HepG2 (cell line): Measurements from ENCODE around the gene CARHSP1. TPM values are rescaled to one million over a fixed set of nuclear protein-coding genes. Genes with fewer than 3 reads are reported as not detected.
A peak's percentile ranks its signal among the peaks of the same experiment; 100 is the strongest.

Experiments used
- ATAC-seq: fragments of 200-7000 bp; cut with Tn5 transposase; 3 replicates; pipeline ENCODE4 v1.9.1; 2020; ENCODE audit warnings: mild to moderate bottlenecking, moderate library complexity
- BruUV-seq: library from RNA; stranded (reverse); fragments of 400-500 nt; replicated peaks from 2 replicates; lab custom pipeline; 2021; lab: Mats Ljungman, UMichigan
- CTCF ChIA-PET: fragments of 300-600 bp; formaldehyde crosslinking; extraction: SDS; loops from one replicate; lab custom pipeline; 2021; ENCODE audit warnings: low total read pairs, inconsistent platforms, low intra/inter-chr PET ratio; lab: Yijun Ruan, JAX
- POLR2A ChIA-PET: fragments of 350-600 bp; sonication (Branson Sonifier 250); formaldehyde crosslinking; loops from one replicate; lab custom pipeline; 2020; ENCODE audit warnings: antibody characterized with exemption, inconsistent platforms; lab: Yijun Ruan, JAX
- DNase-seq: peaks from one replicate; pipeline ENCODE4 v3.0.0-alpha.2; 2015; ENCODE audit warnings: low spot score
- FAIRE-seq: peaks from 3 replicates; lab custom pipeline; 2011; peaks lifted over from hg19 to GRCh38; lab: Jason Lieb, UNC
- H2AFZ ChIP-seq: one replicate; pipeline ENCODE4 v1.6.1; 2011; ENCODE audit warnings: low read length, inconsistent platforms
- H3K27ac ChIP-seq: fragments of 300-600 bp; 3 replicates; pipeline ENCODE4 v1.8.0; 2011; ENCODE audit warnings: mixed run types, mild to moderate bottlenecking, mixed read lengths, low read length, inconsistent platforms; ENCODE audit not compliant: insufficient read depth; ENCODE audit errors: extremely low read length
- H3K27me3 ChIP-seq, 2 experiments: fragments of 200-600 bp in 1 of 2; 2 replicates in 1 of 2; 3 replicates in 1 of 2; pipeline versions ENCODE4 v1.6.0 to v1.8.0; 2011; ENCODE audit warnings: low read length in 2 of 2, mild to moderate bottlenecking in 2 of 2, moderate library complexity in 2 of 2, inconsistent platforms in 1 of 2; ENCODE audit not compliant: insufficient read depth in 2 of 2, control insufficient read depth in 1 of 2
- H3K36me3 ChIP-seq, 2 experiments: fragments of 200-600 bp in 1 of 2; replicated peaks in 1 of 2; 2 replicates in 1 of 2; 3 replicates in 1 of 2; pipeline versions ENCODE4 v1.5.1 to v1.8.0; 2011; ENCODE audit warnings: low read length in 2 of 2, inconsistent platforms in 1 of 2; ENCODE audit not compliant: insufficient read depth in 2 of 2, control insufficient read depth in 1 of 2
- H3K4me1 ChIP-seq: 2 replicates; pipeline ENCODE4 v1.5.1; 2012; ENCODE audit warnings: low read length, inconsistent platforms; ENCODE audit not compliant: insufficient read depth
- H3K4me2 ChIP-seq: 2 replicates; pipeline ENCODE4 v1.6.0; 2011; ENCODE audit warnings: low read depth, low read length, inconsistent platforms
- H3K4me3 ChIP-seq, 3 experiments: fragments of 200-600 bp in 1 of 3; sonication (generic), shearing (Covaris generic) in 1 of 3; replicated peaks in 1 of 3; 2 replicates each; pipeline ENCODE4 v1.5.1; 2011 to 2016; ENCODE audit warnings: low read length in 3 of 3, inconsistent platforms in 2 of 3, low read depth in 2 of 3, mild to moderate bottlenecking in 2 of 3, control low read depth in 1 of 3, mixed read lengths in 1 of 3; ENCODE audit not compliant: insufficient read depth in 1 of 3
- H3K79me2 ChIP-seq: one replicate; pipeline ENCODE4 v1.6.1; 2011; ENCODE audit warnings: low read length, inconsistent platforms; ENCODE audit not compliant: insufficient read depth
- H3K9ac ChIP-seq: 2 replicates; pipeline ENCODE4 v1.6.0; 2011; ENCODE audit warnings: mild to moderate bottlenecking, low read depth, low read length, inconsistent platforms; ENCODE audit not compliant: insufficient read depth
- H3K9me3 ChIP-seq: 2 replicates; pipeline ENCODE4 v1.5.1; 2012; ENCODE audit warnings: mild to moderate bottlenecking, low read length
- H4K20me1 ChIP-seq: 2 replicates; pipeline ENCODE4 v1.6.0; 2011; ENCODE audit warnings: inconsistent platforms, mild to moderate bottlenecking, low read length, moderate library complexity; ENCODE audit not compliant: insufficient read depth
- CBX2 ChIP-seq, 2 experiments: fragments of 200-600 bp in 1 of 2; sonication (generic); formaldehyde crosslinking in 1 of 2; IDR thresholded peaks; 2 replicates each; pipeline versions ENCODE4 v1.7.0 to v1.8.1; 2018 to 2022; ENCODE audit warnings: low read depth in 2 of 2, low read length in 1 of 2, mild to moderate bottlenecking in 1 of 2, missing genetic modification reagents in 1 of 2
- GTF2F1 ChIP-seq: fragments of 150-350 bp; IDR thresholded peaks from 2 replicates; pipeline ENCODE4 v1.6.1; 2014; ENCODE audit warnings: low read length
- HNF4G ChIP-seq, 2 experiments: sonication (generic) in 1 of 2; formaldehyde crosslinking in 1 of 2; IDR thresholded peaks; 2 replicates each; pipeline versions ENCODE4 v1.4.0 to v1.6.1; 2011 to 2020; ENCODE audit warnings: borderline replicate concordance in 2 of 2, low read depth in 2 of 2, mild to moderate bottlenecking in 2 of 2, low read length in 1 of 2, missing genetic modification reagents in 1 of 2, moderate library complexity in 1 of 2
- IRX3 ChIP-seq: sonication (generic); formaldehyde crosslinking; IDR thresholded peaks from 2 replicates; pipeline ENCODE4 v1.8.1; 2023; ENCODE audit warnings: mild to moderate bottlenecking, low read depth, missing genetic modification reagents, borderline replicate concordance
- NAIF1 ChIP-seq: sonication (generic); formaldehyde crosslinking; IDR thresholded peaks from 2 replicates; pipeline ENCODE4 v1.5.0; 2020; ENCODE audit warnings: mild to moderate bottlenecking, missing genetic modification reagents, borderline replicate concordance
- ZFP36L1 ChIP-seq: sonication (generic); formaldehyde crosslinking; IDR thresholded peaks from 2 replicates; pipeline ENCODE4 v1.8.0; 2022; ENCODE audit warnings: mild to moderate bottlenecking, missing genetic modification reagents, moderate library complexity
- ZNF333 ChIP-seq: sonication (generic); formaldehyde crosslinking; IDR thresholded peaks from 2 replicates; pipeline ENCODE4 v1.4.0; 2020; ENCODE audit warnings: mild to moderate bottlenecking, missing genetic modification reagents, borderline replicate concordance
- ZNF460 ChIP-seq: sonication (generic); formaldehyde crosslinking; IDR thresholded peaks from 2 replicates; pipeline ENCODE4 v1.5.1; 2020; ENCODE audit warnings: missing genetic modification reagents, mild to moderate bottlenecking, borderline replicate concordance
- ZNF546 ChIP-seq: sonication (generic); formaldehyde crosslinking; conservative IDR thresholded peaks from 2 replicates; pipeline ENCODE4 v1.8.1; 2023; ENCODE audit warnings: mild to moderate bottlenecking, missing genetic modification reagents
- ZSCAN12 ChIP-seq: sonication (generic); formaldehyde crosslinking; IDR thresholded peaks from 2 replicates; pipeline ENCODE4 v1.9.0; 2021; ENCODE audit warnings: mild to moderate bottlenecking, missing genetic modification reagents
- WGBS: methylation state at CpG from one replicate; pipeline ENCODE4 v1.1.6; 2017; ENCODE audit warnings: low lambda C conversion rate; 5-methylcytosine and 5-hydroxymethylcytosine counted together
- in situ Hi-C: cut with HindIII; loops from 2 replicates; pipeline ENCODE4 v1.10.0; 2017; ENCODE audit warnings: low pct_unique_long_range_greater_than_20kb; ENCODE audit not compliant: extremely low pct_ligation_motif_present
- intact Hi-C: fragments of 100-400 bp; cut with micrococcal nuclease; formaldehyde crosslinking; loops from one replicate; pipeline ENCODE4 v1.10.0; 2022; ENCODE audit not compliant: unreplicated experiment
- polyA plus RNA-seq, 8 experiments: library from polyadenylated mRNA; depleted of rRNA in 3 of 8; stranded (reverse) in 7 of 8; unstranded in 1 of 8; fragments of >200 nt; fragmentation: Illumina TruSeq in 4 of 8; extraction: Trizol in 4 of 8; gene quantifications; 2 replicates each; pipeline versions ENCODE4 v1.2.1 to v1.2.3, GENCODE V29; 2011 to 2016; ENCODE audit warnings: low read depth in 4 of 8, missing spikeins in 1 of 8, mixed read lengths in 1 of 8; ENCODE audit not compliant: insufficient read depth in 1 of 8
- total RNA-seq, 5 experiments: library from RNA; depleted of rRNA; stranded (reverse); fragments of >200 nt; fragmentation: Illumina TruSeq; extraction: Trizol; gene quantifications; 2 replicates each; pipeline ENCODE4 v1.2.3, GENCODE V29; 2016; ENCODE audit warnings: low read depth in 1 of 5
- TF ChIP-seq, protein P1 (sequence below): IDR thresholded peaks from 2 replicates; pipeline ENCODE4 v1.6.1; 2016; ENCODE audit warnings: low read depth, borderline replicate concordance
- TF ChIP-seq, protein P2 (sequence below): sonication (generic); formaldehyde crosslinking; IDR thresholded peaks from 2 replicates; pipeline ENCODE4 v1.8.0; 2022; ENCODE audit warnings: missing genetic modification reagents, mild to moderate bottlenecking, moderate library complexity, borderline replicate concordance

Gene CARHSP1
- total and polyA plus RNA-seq, 2 of the 13 experiments (the other 11 are each of a cell fraction or from before 2014, with no cell fraction given) = 173 to 345 TPM

DNA sequence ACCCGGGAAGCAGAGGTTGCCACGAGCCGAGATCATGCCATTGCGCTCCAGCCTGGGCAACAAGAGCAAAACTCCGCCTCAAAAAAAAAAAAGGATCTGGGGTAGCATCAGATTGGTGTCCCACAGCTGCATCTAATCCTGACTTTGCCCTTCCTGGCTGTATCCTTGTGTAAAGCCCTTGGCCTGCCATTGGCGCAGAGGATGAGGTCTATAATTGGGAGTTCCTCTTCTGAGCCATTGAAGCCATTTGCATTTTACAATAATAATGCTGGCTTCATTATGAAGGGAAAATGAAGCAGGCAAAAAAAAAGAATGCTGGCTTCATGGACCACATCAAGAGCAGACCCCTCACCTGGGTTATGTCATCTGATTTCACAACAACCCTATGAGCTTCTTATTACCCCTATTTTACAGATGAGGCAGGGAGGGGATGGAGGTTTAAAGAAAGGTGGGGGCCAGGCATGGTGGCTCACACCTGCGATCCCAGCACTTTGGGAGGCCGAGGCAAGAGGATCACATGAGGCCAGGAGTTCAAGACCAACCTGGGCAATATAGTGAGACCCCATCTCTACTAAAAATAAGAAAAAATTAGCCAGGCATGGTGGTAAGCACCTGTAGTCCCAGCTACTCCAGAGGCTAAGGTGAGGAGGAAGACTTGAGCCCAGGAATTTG, 12.2 kb upstream of the CARHSP1 start:
- WGBS = 61% methylated on average over 8 of the region's 8 CpGs
- Histone ChIP-seq H3K79me2 (no peaks in the 10 kb centered on the region), H3K4me1 (peaks cover 85% of the 10 kb centered on the region), H2AFZ (no peak overlapping the region), H3K4me3 (peak overlapping the region in 1 of 3 experiments; percentile 34; a peak in 2 of 6 replicates), H3K27ac (no peak overlapping the region), H3K27me3 (peaks cover 0 to 8% of the 10 kb centered on the region in 2 experiments; a peak in 2 of 5 replicates), H3K4me2 (peak overlapping the region; percentile 75), H3K9me3 (no peaks in the 10 kb centered on the region), H4K20me1 (no peaks in the 10 kb centered on the region), H3K36me3 (no peaks in the 10 kb centered on the region), H3K9ac (no peak overlapping the region)
- FAIRE-seq (no peak), DNase-seq (no peak), ATAC-seq (no peak)
- BruUV-seq = no TSS peak
- ChIA-PET CTCF (interaction anchor here (1.4 to 2.3 kb wide), 4 partner anchors 11 to 313 kb away, joined by 6 to 14 read pairs (median 9); no protein-coding TSS in a partner anchor), POLR2A (interaction anchor here (0.6 to 14.5 kb wide), 10 partner anchors 13 to 210 kb away, joined by 3 to 235 read pairs (median 4); partner anchors contain the start of genes CARHSP1, HAPSTR1, PMM2 and TMEM186)
- intact Hi-C loops (loop anchor here (1.0 to 5.0 kb wide), 7 partner anchors 18 to 314 kb away; partner anchors contain the start of gene HAPSTR1), in situ Hi-C loops (loop anchor here (5.0 to 25.0 kb wide), 2 partner anchors 219 to 314 kb away; partner anchors contain the start of gene ABAT)
- TF ChIP-seq CBX2 (IDR thresholded peaks at IDR 0.05; ENCODE audit: low read depth, low read length) (no peak), CBX2 (CRISPR knock-in tag; IDR thresholded peaks at IDR 0.05; ENCODE audit: low read depth) (0 out of 2 replicates have a peak, but pooled peaks have one; percentile 13), HNF4G (IDR thresholded peaks at IDR 0.05; ENCODE audit: borderline replicate concordance, low read depth, low read length) (no peak), HNF4G (CRISPR knock-in tag; IDR thresholded peaks at IDR 0.05; ENCODE audit: borderline replicate concordance, low read depth) (peak; percentile 22; the same call in 1 of the 2 replicates), ZFP36L1 (CRISPR knock-in tag) (peak; percentile 65; the same call in 1 of the 2 replicates), ZNF546 (CRISPR knock-in tag) (no peak), NAIF1 (CRISPR knock-in tag) (0 out of 2 replicates have a peak, but pooled peaks have one; percentile 53), ZSCAN12 (no peak), ZNF333 (no peak), IRX3 (CRISPR knock-in tag) (0 out of 2 replicates have a peak, but pooled peaks have one; percentile 46), ZNF460 (peak; percentile 18; the same call in 1 of the 2 replicates), GTF2F1 (no peak)
- TF ChIP-seq, protein P1, sequence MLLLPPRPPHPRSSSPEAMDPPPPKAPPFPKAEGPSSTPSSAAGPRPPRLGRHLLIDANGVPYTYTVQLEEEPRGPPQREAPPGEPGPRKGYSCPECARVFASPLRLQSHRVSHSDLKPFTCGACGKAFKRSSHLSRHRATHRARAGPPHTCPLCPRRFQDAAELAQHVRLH (CRISPR knock-in tag) = 0 out of 2 replicates have a peak, but pooled peaks have one; percentile 6
- TF ChIP-seq, protein P2, sequence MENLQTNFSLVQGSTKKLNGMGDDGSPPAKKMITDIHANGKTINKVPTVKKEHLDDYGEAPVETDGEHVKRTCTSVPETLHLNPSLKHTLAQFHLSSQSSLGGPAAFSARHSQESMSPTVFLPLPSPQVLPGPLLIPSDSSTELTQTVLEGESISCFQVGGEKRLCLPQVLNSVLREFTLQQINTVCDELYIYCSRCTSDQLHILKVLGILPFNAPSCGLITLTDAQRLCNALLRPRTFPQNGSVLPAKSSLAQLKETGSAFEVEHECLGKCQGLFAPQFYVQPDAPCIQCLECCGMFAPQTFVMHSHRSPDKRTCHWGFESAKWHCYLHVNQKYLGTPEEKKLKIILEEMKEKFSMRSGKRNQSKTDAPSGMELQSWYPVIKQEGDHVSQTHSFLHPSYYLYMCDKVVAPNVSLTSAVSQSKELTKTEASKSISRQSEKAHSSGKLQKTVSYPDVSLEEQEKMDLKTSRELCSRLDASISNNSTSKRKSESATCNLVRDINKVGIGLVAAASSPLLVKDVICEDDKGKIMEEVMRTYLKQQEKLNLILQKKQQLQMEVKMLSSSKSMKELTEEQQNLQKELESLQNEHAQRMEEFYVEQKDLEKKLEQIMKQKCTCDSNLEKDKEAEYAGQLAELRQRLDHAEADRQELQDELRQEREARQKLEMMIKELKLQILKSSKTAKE (CRISPR knock-in tag) = 0 out of 2 replicates have a peak, but pooled peaks have one; percentile 32
